ENCODE data around the gene UBE2I. TPM values are rescaled to one million over a fixed set of nuclear protein-coding genes. Genes with fewer than 3 reads are reported as not detected.

UBE2I gene
- total RNA-seq, 4 donors from 2014 or later, result 72.0 to 165 (median 107) TPM

GRCh38 chr16:1335996-1336395 lies 26.6 kb downstream of the UBE2I start:
- H3K36me3 ChIP-seq, result no peaks in the 10 kb centered on the region
- DNase-seq (ENCODE audit: low spot score in 2 of 2), result no peak
- 15% methylated on average over 9 of the region's 12 CpGs for WGBS
- H3K4me3 ChIP-seq, result no peak overlapping the region
- TF ChIP-seq POLR2A (IDR thresholded peaks at IDR 0.05) (no peak), CTCF (IDR thresholded peaks at IDR 0.05) (no peak), POLR2AphosphoS5 (IDR thresholded peaks at IDR 0.05) (no peak)
- H3K27me3 ChIP-seq, result peaks cover 78% of the 10 kb centered on the region
- H3K27ac ChIP-seq, result no peak overlapping the region
- H3K9me3 ChIP-seq, result no peaks in the 10 kb centered on the region
- H3K4me1 ChIP-seq, result peaks cover 34% of the 10 kb centered on the region

GRCh38 chr16:1336619-1337018 lies 27.2 kb downstream of the UBE2I start:
- Histone ChIP-seq H3K27me3 (peaks cover 72% of the 10 kb centered on the region), H3K27ac (no peak overlapping the region), H3K9me3 (no peaks in the 10 kb centered on the region), H3K4me3 (no peak overlapping the region), H3K36me3 (no peaks in the 10 kb centered on the region), H3K4me1 (peaks cover 28% of the 10 kb centered on the region)
- TF ChIP-seq CTCF (IDR thresholded peaks at IDR 0.05) (no peak), POLR2A (IDR thresholded peaks at IDR 0.05) (no peak), POLR2AphosphoS5 (IDR thresholded peaks at IDR 0.05) (no peak), EP300 (IDR thresholded peaks at IDR 0.05) (no peak)
- DNase-seq (ENCODE audit: low spot score in 2 of 2), result no peak
- 77% methylated on average over 9 of the region's 15 CpGs for WGBS

GRCh38 chr16:1337486-1337885 lies 28.1 kb downstream of the UBE2I start:
- Histone ChIP-seq H3K27ac (no peak overlapping the region), H3K27me3 (peaks cover 67% of the 10 kb centered on the region), H3K9me3 (no peaks in the 10 kb centered on the region), H3K36me3 (no peaks in the 10 kb centered on the region), H3K4me3 (no peak overlapping the region), H3K4me1 (peaks cover 26% of the 10 kb centered on the region)
- TF ChIP-seq CTCF (IDR thresholded peaks at IDR 0.05) (no peak), POLR2AphosphoS5 (IDR thresholded peaks at IDR 0.05) (no peak), EP300 (IDR thresholded peaks at IDR 0.05) (no peak), POLR2A (IDR thresholded peaks at IDR 0.05) (no peak)
- DNase-seq (ENCODE audit: low spot score in 2 of 2), result no peak
- WGBS, result 53% methylated on average over 2 of the region's 9 CpGs

GRCh38 chr16:1338119-1338730 lies 28.8 kb downstream of the UBE2I start:
- Histone ChIP-seq H3K4me1 (peaks cover 26% of the 10 kb centered on the region), H3K9me3 (no peaks in the 10 kb centered on the region), H3K27me3 (peaks cover 61% of the 10 kb centered on the region), H3K27ac (no peak overlapping the region), H3K4me3 (no peak overlapping the region), H3K36me3 (no peaks in the 10 kb centered on the region)
- WGBS, result 55% methylated on average over 2 of the region's 30 CpGs
- TF ChIP-seq EP300 (IDR thresholded peaks at IDR 0.05) (no peak), POLR2AphosphoS5 (IDR thresholded peaks at IDR 0.05) (no peak), POLR2A (IDR thresholded peaks at IDR 0.05) (no peak), CTCF (IDR thresholded peaks at IDR 0.05) (no peak)
- no peak for DNase-seq (ENCODE audit: low spot score in 2 of 2)

GRCh38 chr16:1338855-1339675 lies 29.6 kb downstream of the UBE2I start:
- no peak overlapping the region for H3K27ac ChIP-seq
- no peak for DNase-seq (ENCODE audit: low spot score in 2 of 2)
- H3K27me3 ChIP-seq, result peaks cover 52% of the 10 kb centered on the region
- TF ChIP-seq POLR2AphosphoS5 (IDR thresholded peaks at IDR 0.05), result no peak
- no peak for TF ChIP-seq CTCF (IDR thresholded peaks at IDR 0.05)
- no peak for TF ChIP-seq POLR2A (IDR thresholded peaks at IDR 0.05)
- TF ChIP-seq EP300 (IDR thresholded peaks at IDR 0.05), result no peak
- H3K4me3 ChIP-seq, result no peak overlapping the region
- H3K9me3 ChIP-seq, result no peaks in the 10 kb centered on the region
- 64% methylated on average over 16 of the region's 31 CpGs for WGBS
- peaks cover 26% of the 10 kb centered on the region for H3K4me1 ChIP-seq
- H3K36me3 ChIP-seq, result no peaks in the 10 kb centered on the region
